ENCODE measurements around the gene CD47.

- TF ChIP-seq CTCF (IDR thresholded peaks at IDR 0.05 in 2 of 3, conservative IDR thresholded peaks at IDR 0.05 in 1 of 3; ENCODE audit: borderline replicate concordance in 1 of 3, insufficient read depth in 1 of 3, low read depth in 2 of 3, low read length in 2 of 3) (no peak), JUND (IDR thresholded peaks at IDR 0.05) (no peak), POLR2AphosphoS5 (IDR thresholded peaks at IDR 0.05; ENCODE audit: low read depth, low read length) (no peak), EZH2 (IDR thresholded peaks at IDR 0.05) (no peak), POLR2A (IDR thresholded peaks at IDR 0.05; ENCODE audit: borderline replicate concordance, extremely low read depth, insufficient read depth, insufficient read length) (no peak), RAD21 (IDR thresholded peaks at IDR 0.05; ENCODE audit: low read depth) (no peak), EZH2phosphoT487 (IDR thresholded peaks at IDR 0.05; ENCODE audit: borderline replicate concordance) (no peak), ZFX (IDR thresholded peaks at IDR 0.05) (no peak), MAX (IDR thresholded peaks at IDR 0.05) (no peak), CEBPB (IDR thresholded peaks at IDR 0.05; ENCODE audit: low read depth) (no peak), SP1 (IDR thresholded peaks at IDR 0.05; ENCODE audit: low read depth) (no peak)
Measured at GRCh38 chr3:108088697-108089096, 2.1 kb downstream of the CD47 start.
